ENCODE measurements around the gene DOK4. TPM values are rescaled to one million over a fixed set of nuclear protein-coding genes. Genes with fewer than 3 reads are reported as not detected.

The DOK4 gene
- total RNA-seq, 3 donors from 2014 or later (not counting 1 experiment from before 2014, with no cell fraction given): 0.75 to 2.5 (median 1.5) TPM

GRCh38 chr16:57471209-57471608 lies 15.1 kb downstream of the DOK4 start:
- Mint-ChIP-seq H3K4me3 (no peak overlapping the region), H3K4me1 (peaks cover 3 to 10% of the 10 kb centered on the region in 2 donors), H3K27ac (no peak overlapping the region), H3K9me3 (no peaks in the 10 kb centered on the region), H3K36me3 (peaks cover 14% of the 10 kb centered on the region), H3K27me3 (ENCODE audit: low read depth in 2 of 2) (no peaks in the 10 kb centered on the region)
- no peak for DNase-seq
- 100% methylated on average over 1 of the region's 1 CpG for WGBS (ENCODE audit: insufficient coverage)
- Histone ChIP-seq H3K27me3 (ENCODE audit: control insufficient read depth, insufficient read depth, low read length) (no peaks in the 10 kb centered on the region), H3K4me1 (ENCODE audit: control insufficient read depth, insufficient read depth, low read length) (peaks cover 6% of the 10 kb centered on the region), H3K9me3 (ENCODE audit: control insufficient read depth, insufficient read depth, low read length) (no peaks in the 10 kb centered on the region), H3K27ac (ENCODE audit: low read length) (no peak overlapping the region), H3K4me3 (ENCODE audit: low read length) (no peak overlapping the region), H3K36me3 (ENCODE audit: control insufficient read depth, insufficient read depth, low read length) (peaks cover 47% of the 10 kb centered on the region)
- ATAC-seq: no peak
- intact Hi-C loops (cut with micrococcal nuclease): no loop called here
- TF ChIP-seq CTCF (IDR thresholded peaks at IDR 0.05): no peak

DNA sequence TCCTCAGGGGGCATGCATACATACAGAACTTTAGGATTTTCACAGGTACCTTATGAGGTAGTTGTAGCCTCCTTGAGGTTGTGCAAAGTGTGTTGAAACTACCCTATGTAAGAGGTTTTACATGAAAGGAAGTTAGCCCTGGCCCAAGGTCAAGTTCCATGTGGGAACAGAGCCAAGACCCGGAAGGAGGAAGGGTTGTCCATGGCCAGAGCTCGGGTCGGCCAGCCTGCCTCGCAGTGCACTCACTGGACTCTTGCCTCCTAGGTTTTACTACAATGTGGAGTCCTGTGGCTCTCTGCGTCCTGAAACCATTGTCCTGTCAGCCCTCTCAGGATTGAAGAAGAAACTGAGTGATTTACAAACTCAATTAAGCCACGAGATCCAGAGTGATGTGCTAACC lies 15.6 kb downstream of the DOK4 start:
- H3K27ac Mint-ChIP-seq: no peak overlapping the region

GRCh38 chr16:57469917-57470470 lies 16.3 kb downstream of the DOK4 start:
- H3K27me3 Mint-ChIP-seq (ENCODE audit: low read depth in 2 of 2): no peaks in the 10 kb centered on the region
- H3K36me3 ChIP-seq (ENCODE audit: control insufficient read depth, insufficient read depth, low read length): peaks cover 56% of the 10 kb centered on the region
- ATAC-seq (no peak), DNase-seq (no peak)
- intact Hi-C loops (cut with micrococcal nuclease): no loop called here
- no peak overlapping the region for H3K27ac ChIP-seq (ENCODE audit: low read length)
- no peaks in the 10 kb centered on the region for H3K9me3 Mint-ChIP-seq
- no peaks in the 10 kb centered on the region for H3K9me3 ChIP-seq (ENCODE audit: control insufficient read depth, insufficient read depth, low read length)
- TF ChIP-seq CTCF (IDR thresholded peaks at IDR 0.05): no peak
- WGBS (ENCODE audit: insufficient coverage): 93% methylated on average over 9 of the region's 9 CpGs
- no peaks in the 10 kb centered on the region for H3K4me1 ChIP-seq (ENCODE audit: control insufficient read depth, insufficient read depth, low read length)
- no peak overlapping the region for H3K4me3 ChIP-seq (ENCODE audit: low read length)
- no peak overlapping the region for H3K27ac Mint-ChIP-seq
- no peak overlapping the region for H3K4me3 Mint-ChIP-seq
- H3K4me1 Mint-ChIP-seq: peaks cover 10 to 12% of the 10 kb centered on the region in 2 donors
- H3K27me3 ChIP-seq (ENCODE audit: control insufficient read depth, insufficient read depth, low read length): no peaks in the 10 kb centered on the region
- peaks cover 20% of the 10 kb centered on the region for H3K36me3 Mint-ChIP-seq

More for the DNA sequence above, 15.6 kb downstream of the DOK4 start:
- no peaks in the 10 kb centered on the region for H3K9me3 ChIP-seq (ENCODE audit: control insufficient read depth, insufficient read depth, low read length)
- peaks cover 52% of the 10 kb centered on the region for H3K36me3 ChIP-seq (ENCODE audit: control insufficient read depth, insufficient read depth, low read length)
- peaks cover 6% of the 10 kb centered on the region in 2 donors for H3K4me1 Mint-ChIP-seq
- H3K9me3 Mint-ChIP-seq: no peaks in the 10 kb centered on the region
- H3K36me3 Mint-ChIP-seq: peaks cover 19% of the 10 kb centered on the region
- peaks cover 1% of the 10 kb centered on the region for H3K4me1 ChIP-seq (ENCODE audit: control insufficient read depth, insufficient read depth, low read length)
- H3K27me3 ChIP-seq (ENCODE audit: control insufficient read depth, insufficient read depth, low read length): no peaks in the 10 kb centered on the region
- DNase-seq: no peak
- no peak for TF ChIP-seq CTCF (IDR thresholded peaks at IDR 0.05)
- no peaks in the 10 kb centered on the region for H3K27me3 Mint-ChIP-seq (ENCODE audit: low read depth in 2 of 2)
- no peak for ATAC-seq
- no peak overlapping the region for H3K4me3 Mint-ChIP-seq
- no peak overlapping the region for H3K27ac ChIP-seq (ENCODE audit: low read length)
- intact Hi-C loops (cut with micrococcal nuclease): no loop called here
- H3K4me3 ChIP-seq (ENCODE audit: low read length): no peak overlapping the region
- 89% methylated on average over 6 of the region's 6 CpGs for WGBS (ENCODE audit: insufficient coverage)

DNA sequence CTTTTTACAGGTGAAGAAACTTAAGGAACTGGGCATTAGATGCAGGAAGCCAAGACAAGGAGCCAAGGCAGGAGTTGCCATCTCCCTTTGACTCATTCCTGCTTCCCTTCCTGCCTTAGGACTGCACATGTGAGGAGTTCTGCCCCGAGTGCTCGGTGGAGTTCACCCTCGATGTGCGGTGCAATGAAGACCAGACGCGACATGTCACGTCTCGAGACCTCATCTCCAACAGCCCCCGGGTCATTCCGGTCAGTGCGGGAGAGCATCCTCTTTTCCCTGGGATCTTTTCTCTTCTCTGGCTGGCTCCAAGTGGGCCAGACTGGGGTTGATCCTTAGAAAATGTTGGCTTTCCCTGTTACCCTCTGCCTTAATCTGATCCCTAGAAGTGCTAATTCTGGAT lies 17.2 kb downstream of the DOK4 start:
- intact Hi-C loops (cut with micrococcal nuclease): no loop called here
- no peak for ATAC-seq

More for the DNA sequence above, 17.2 kb downstream of the DOK4 start:
- Mint-ChIP-seq H3K4me3 (no peak overlapping the region), H3K9me3 (no peaks in the 10 kb centered on the region), H3K27ac (no peak overlapping the region), H3K4me1 (peaks cover 19% of the 10 kb centered on the region in 2 donors), H3K36me3 (peaks cover 20% of the 10 kb centered on the region), H3K27me3 (ENCODE audit: low read depth in 2 of 2) (no peaks in the 10 kb centered on the region)
- 98% methylated on average over 11 of the region's 11 CpGs for WGBS (ENCODE audit: insufficient coverage)
- H3K4me3 ChIP-seq (ENCODE audit: low read length): no peak overlapping the region
- peaks cover 63% of the 10 kb centered on the region for H3K36me3 ChIP-seq (ENCODE audit: control insufficient read depth, insufficient read depth, low read length)
- H3K27me3 ChIP-seq (ENCODE audit: control insufficient read depth, insufficient read depth, low read length): no peaks in the 10 kb centered on the region
- no peak for DNase-seq
- H3K27ac ChIP-seq (ENCODE audit: low read length): no peak overlapping the region
- no peak for TF ChIP-seq CTCF (IDR thresholded peaks at IDR 0.05)
- H3K9me3 ChIP-seq (ENCODE audit: control insufficient read depth, insufficient read depth, low read length): no peaks in the 10 kb centered on the region
- H3K4me1 ChIP-seq (ENCODE audit: control insufficient read depth, insufficient read depth, low read length): no peaks in the 10 kb centered on the region

Data from natural killer cell (primary cell).